ENCODE results near the gene GPR108. TPM values are rescaled to one million over a fixed set of nuclear protein-coding genes. Genes with fewer than 3 reads are reported as not detected.

The GPR108 gene
- polyA plus RNA-seq, 1 donor from 2014 or later = 24.6 TPM

DNA sequence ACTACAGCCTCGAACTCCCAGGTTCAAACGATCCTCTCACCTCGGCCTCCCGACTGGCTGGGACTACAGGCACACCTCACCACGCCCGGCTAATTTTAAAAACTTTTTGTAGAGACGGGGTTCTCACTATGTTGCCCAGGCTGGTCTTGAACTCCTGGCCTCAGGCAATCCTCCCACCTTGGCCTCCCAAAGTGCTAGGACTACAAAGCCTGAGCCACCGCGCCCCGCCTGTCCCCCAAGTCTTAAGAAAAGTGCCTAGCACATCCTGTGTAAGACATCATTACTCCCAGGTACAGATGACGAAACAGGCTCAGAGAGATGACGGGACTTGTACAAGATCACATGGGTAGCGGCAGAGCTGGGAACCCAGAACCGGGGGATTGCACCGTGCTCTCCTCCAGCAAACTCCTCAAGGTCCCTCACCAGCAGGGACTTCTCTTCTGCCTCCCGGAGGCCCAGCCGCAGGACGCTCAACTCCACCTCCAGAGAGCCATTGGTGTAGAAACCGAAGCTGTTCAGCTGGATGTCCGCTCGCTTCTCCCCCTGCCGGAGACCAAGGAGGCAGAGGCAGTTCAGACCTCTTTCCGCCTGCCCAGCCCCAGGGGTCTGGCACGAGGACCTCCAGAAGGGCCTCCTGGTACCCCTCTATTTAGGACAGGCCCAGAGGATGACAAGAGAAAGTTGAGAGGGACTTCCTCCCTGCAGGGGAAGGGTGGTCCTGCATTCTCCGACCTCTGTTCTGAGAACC is 1.0 kb downstream of the GPR108 start:
- H3K27me3 ChIP-seq (ENCODE audit: insufficient read depth, low read depth, low read length) = peaks cover 8% of the 10 kb centered on the region
- no peaks in the 10 kb centered on the region for H3K9me3 ChIP-seq (ENCODE audit: low read length)
- peak overlapping the region; percentile 74 for H3K4me3 ChIP-seq (ENCODE audit: low read length)
- no peaks in the 10 kb centered on the region for H3K9me2 ChIP-seq (ENCODE audit: insufficient read depth, low read length)
- peak overlapping the region; percentile 92 for H3K27ac ChIP-seq (ENCODE audit: low read length)
- H3K4me2 ChIP-seq (ENCODE audit: low read length) = peak overlapping the region; percentile 93
- H3K9ac ChIP-seq (ENCODE audit: low read length) = peak overlapping the region; percentile 80
- no peaks in the 10 kb centered on the region for H3K36me3 ChIP-seq (ENCODE audit: insufficient read depth, low read length)
- H2AFZ ChIP-seq (ENCODE audit: low read depth, low read length) = peak overlapping the region; percentile 56
- no peaks in the 10 kb centered on the region for H4K20me1 ChIP-seq (ENCODE audit: insufficient read depth)
- TF ChIP-seq EZH2 (IDR thresholded peaks at IDR 0.05; ENCODE audit: borderline replicate concordance, insufficient read depth, low read length, poor library complexity, severe bottlenecking) (no peak), EP300 (conservative IDR thresholded peaks at IDR 0.05; ENCODE audit: poor library complexity, severe bottlenecking) (no peak), POLR2AphosphoS5 (IDR thresholded peaks at IDR 0.05) (no peak), RAD21 (conservative IDR thresholded peaks at IDR 0.05) (peak; percentile 61), SMC3 (conservative IDR thresholded peaks at IDR 0.05; ENCODE audit: poor library complexity) (peak; percentile 79)
- TF ChIP-seq, protein P1, sequence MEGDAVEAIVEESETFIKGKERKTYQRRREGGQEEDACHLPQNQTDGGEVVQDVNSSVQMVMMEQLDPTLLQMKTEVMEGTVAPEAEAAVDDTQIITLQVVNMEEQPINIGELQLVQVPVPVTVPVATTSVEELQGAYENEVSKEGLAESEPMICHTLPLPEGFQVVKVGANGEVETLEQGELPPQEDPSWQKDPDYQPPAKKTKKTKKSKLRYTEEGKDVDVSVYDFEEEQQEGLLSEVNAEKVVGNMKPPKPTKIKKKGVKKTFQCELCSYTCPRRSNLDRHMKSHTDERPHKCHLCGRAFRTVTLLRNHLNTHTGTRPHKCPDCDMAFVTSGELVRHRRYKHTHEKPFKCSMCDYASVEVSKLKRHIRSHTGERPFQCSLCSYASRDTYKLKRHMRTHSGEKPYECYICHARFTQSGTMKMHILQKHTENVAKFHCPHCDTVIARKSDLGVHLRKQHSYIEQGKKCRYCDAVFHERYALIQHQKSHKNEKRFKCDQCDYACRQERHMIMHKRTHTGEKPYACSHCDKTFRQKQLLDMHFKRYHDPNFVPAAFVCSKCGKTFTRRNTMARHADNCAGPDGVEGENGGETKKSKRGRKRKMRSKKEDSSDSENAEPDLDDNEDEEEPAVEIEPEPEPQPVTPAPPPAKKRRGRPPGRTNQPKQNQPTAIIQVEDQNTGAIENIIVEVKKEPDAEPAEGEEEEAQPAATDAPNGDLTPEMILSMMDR (IDR thresholded peaks at IDR 0.05; ENCODE audit: poor library complexity, severe bottlenecking) = peak; percentile 72
- H3F3A ChIP-seq (ENCODE audit: insufficient read depth, low read length, poor library complexity, severe bottlenecking) = no peaks in the 10 kb centered on the region
- no peaks in the 10 kb centered on the region for H3K79me2 ChIP-seq (replicated peaks; ENCODE audit: insufficient read depth, low read length)

DNA sequence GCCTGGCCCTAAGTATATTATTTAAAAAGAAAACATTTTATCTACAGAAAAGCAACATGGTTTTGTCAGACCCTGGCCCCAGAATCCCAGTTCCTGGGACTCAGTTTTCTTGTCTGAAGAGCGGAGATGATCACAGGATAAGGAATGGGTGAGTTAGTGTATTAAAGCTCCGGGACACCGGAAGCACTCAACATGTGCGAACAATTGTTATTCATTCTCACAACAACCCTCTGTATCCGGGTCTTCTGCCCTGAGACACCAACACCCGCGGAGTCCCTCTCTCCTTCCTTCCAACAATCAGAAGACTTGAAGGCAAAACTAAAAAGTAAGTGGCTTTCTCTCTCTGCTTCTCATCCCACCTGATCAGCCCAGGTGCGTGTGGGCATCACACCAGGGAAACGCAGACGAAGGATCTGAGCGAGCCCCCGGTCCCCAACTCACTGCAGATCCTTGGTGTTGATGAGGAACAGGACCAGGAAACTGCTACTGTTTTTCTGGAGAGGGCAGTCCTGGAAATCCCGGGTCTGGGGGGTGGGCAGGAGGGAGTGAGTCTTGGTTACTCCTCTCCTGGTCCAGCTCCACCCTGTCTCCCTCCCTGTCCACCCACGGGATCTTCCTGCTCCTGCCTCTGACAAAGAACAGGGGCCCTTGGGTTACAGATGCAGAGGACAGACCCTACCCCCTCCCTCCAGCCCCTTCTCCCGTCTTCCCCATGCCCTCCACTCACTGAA is 2.0 kb downstream of the GPR108 start:
- Histone ChIP-seq H3F3A (ENCODE audit: insufficient read depth, low read length, poor library complexity, severe bottlenecking) (no peaks in the 10 kb centered on the region), H3K36me3 (ENCODE audit: insufficient read depth, low read length) (no peaks in the 10 kb centered on the region), H3K9ac (ENCODE audit: low read length) (no peak overlapping the region), H3K9me2 (ENCODE audit: insufficient read depth, low read length) (no peaks in the 10 kb centered on the region), H4K20me1 (ENCODE audit: insufficient read depth) (no peaks in the 10 kb centered on the region), H3K9me3 (ENCODE audit: low read length) (no peaks in the 10 kb centered on the region), H3K27me3 (ENCODE audit: insufficient read depth, low read depth, low read length) (peaks cover 7% of the 10 kb centered on the region), H3K79me2 (replicated peaks; ENCODE audit: insufficient read depth, low read length) (no peaks in the 10 kb centered on the region), H2AFZ (ENCODE audit: low read depth, low read length) (no peak overlapping the region), H3K27ac (ENCODE audit: low read length) (no peak overlapping the region), H3K4me3 (ENCODE audit: low read length) (peak overlapping the region; percentile 74), H3K4me2 (ENCODE audit: low read length) (no peak overlapping the region)
- TF ChIP-seq POLR2AphosphoS5 (IDR thresholded peaks at IDR 0.05) (no peak), SMC3 (conservative IDR thresholded peaks at IDR 0.05; ENCODE audit: poor library complexity) (no peak), MXI1 (conservative IDR thresholded peaks at IDR 0.05; ENCODE audit: poor library complexity, severe bottlenecking) (no peak), EP300 (conservative IDR thresholded peaks at IDR 0.05; ENCODE audit: poor library complexity, severe bottlenecking) (no peak), RAD21 (conservative IDR thresholded peaks at IDR 0.05) (no peak), TAF1 (IDR thresholded peaks at IDR 0.05; ENCODE audit: low read depth) (no peak), EZH2 (IDR thresholded peaks at IDR 0.05; ENCODE audit: borderline replicate concordance, insufficient read depth, low read length, poor library complexity, severe bottlenecking) (no peak)
- TF ChIP-seq, protein P2, sequence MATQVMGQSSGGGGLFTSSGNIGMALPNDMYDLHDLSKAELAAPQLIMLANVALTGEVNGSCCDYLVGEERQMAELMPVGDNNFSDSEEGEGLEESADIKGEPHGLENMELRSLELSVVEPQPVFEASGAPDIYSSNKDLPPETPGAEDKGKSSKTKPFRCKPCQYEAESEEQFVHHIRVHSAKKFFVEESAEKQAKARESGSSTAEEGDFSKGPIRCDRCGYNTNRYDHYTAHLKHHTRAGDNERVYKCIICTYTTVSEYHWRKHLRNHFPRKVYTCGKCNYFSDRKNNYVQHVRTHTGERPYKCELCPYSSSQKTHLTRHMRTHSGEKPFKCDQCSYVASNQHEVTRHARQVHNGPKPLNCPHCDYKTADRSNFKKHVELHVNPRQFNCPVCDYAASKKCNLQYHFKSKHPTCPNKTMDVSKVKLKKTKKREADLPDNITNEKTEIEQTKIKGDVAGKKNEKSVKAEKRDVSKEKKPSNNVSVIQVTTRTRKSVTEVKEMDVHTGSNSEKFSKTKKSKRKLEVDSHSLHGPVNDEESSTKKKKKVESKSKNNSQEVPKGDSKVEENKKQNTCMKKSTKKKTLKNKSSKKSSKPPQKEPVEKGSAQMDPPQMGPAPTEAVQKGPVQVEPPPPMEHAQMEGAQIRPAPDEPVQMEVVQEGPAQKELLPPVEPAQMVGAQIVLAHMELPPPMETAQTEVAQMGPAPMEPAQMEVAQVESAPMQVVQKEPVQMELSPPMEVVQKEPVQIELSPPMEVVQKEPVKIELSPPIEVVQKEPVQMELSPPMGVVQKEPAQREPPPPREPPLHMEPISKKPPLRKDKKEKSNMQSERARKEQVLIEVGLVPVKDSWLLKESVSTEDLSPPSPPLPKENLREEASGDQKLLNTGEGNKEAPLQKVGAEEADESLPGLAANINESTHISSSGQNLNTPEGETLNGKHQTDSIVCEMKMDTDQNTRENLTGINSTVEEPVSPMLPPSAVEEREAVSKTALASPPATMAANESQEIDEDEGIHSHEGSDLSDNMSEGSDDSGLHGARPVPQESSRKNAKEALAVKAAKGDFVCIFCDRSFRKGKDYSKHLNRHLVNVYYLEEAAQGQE (IDR thresholded peaks at IDR 0.05; ENCODE audit: borderline replicate concordance) = no peak
- TF ChIP-seq, protein P1 (IDR thresholded peaks at IDR 0.05; ENCODE audit: poor library complexity, severe bottlenecking) = no peak
